GM21360 (cell line): Measurements from ENCODE around the gene RAI1.

Source experiments
- ATAC-seq: cut with Tn5 transposase; IDR thresholded peaks from one replicate; pipeline ENCODE4 v1.9.1; 2021; ENCODE audit warnings: mild to moderate bottlenecking, moderate library complexity; ENCODE audit not compliant: unreplicated experiment

Gene RAI1

DNA sequence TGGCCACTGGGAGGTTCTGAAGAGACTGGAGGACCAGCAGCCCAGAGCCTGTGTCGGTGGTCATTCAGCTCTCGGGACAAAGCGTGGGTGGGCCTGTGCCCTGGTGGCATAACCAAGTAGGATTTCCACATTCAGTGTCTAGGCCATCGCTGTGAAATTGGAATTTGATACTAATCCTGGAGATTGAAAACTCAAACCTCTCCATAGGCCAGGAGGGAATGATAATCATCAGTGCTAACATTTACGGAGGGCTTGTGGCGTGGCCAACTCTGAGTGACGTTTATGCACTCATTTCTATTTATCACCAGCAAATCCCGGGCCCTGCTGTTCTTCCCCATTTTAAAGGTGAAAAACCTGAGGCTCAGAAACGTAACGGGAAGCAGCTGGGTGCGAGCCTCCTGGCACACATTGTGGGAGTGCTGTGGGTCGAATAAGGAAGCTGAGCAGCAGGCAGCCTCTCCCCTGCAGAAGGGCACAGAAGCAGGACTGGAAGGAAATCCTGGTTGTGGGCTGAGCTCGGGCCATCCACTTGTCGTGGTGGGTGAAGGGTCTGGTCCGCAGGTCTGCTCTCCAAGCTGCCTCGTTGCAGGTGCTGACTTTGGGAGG is 33.1 kb downstream of the RAI1 start:
- no peak for ATAC-seq

DNA sequence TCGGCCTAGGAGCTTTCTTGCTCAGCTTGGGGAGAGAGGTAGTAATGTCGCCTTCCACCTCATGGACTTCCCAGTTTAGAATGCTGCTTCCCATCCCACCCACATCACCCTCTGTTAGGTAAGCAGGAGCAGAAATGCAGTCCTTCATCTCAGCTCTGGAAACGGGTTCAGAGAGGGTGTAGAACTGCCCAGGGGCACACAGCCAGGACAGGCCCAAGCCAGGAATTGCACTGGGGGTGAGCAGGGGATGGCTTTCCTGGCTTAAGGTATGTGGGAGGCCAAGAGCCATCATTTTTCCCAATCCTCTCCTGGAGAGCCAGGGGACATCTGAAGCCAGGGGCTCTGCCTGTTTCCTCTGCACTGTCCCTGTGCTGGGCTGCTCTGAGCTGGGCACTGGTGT is 33.6 kb downstream of the RAI1 start:
- ATAC-seq = no peak

DNA sequence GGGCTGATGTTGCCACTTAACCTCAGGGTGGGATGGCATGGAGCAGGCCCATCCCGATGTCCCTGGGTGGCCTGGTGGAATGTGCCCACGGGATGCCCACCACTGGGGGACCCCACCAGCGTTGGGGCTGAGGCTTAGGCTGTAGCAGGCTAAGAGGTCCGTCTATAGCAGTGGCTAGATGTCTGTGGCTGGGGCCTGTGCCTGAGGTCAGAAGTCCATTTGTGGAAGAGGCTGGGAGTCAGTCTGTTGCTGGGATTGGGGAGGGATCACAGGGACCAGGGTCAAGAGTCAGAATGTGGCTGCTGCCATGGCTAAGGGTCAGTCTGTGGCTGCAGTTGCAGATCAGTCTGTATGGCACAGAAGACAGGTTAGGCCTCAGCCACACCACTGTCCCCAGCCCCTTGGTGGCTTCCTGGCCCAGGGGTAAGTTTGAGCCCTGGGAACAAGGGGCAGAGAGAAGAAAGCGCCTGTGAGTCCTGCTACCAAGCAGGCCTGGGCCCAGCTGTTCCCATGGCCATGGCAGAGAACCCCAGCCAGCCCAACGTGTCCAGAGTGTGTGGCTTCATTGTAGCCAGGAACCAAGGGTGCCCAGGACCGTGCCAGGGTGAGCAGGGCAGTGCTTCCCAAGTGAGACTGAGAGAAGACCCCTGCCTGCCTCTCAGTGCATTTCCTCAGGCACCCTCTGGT is 35.7 kb downstream of the RAI1 start:
- ATAC-seq = no peak

DNA sequence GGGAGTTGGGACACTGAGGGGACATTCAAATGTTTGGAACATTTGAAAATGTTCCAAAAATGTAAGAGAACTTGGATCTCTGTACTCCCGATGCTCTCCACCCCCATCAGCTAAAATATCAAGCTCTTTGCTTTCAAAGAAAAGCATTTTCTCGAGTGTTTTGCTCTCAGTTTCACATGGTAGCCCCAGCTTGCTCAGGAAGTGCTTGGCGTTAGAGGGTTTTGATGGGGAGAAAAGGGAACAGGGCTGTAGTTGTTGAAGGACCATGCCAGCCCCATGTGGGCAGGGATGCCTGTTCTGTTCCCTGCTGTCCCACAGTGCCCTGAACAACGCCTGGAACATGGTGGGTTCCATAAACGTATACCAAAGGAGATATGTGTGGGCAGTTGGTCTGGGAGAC is 37.0 kb downstream of the RAI1 start:
- no peak for ATAC-seq

DNA sequence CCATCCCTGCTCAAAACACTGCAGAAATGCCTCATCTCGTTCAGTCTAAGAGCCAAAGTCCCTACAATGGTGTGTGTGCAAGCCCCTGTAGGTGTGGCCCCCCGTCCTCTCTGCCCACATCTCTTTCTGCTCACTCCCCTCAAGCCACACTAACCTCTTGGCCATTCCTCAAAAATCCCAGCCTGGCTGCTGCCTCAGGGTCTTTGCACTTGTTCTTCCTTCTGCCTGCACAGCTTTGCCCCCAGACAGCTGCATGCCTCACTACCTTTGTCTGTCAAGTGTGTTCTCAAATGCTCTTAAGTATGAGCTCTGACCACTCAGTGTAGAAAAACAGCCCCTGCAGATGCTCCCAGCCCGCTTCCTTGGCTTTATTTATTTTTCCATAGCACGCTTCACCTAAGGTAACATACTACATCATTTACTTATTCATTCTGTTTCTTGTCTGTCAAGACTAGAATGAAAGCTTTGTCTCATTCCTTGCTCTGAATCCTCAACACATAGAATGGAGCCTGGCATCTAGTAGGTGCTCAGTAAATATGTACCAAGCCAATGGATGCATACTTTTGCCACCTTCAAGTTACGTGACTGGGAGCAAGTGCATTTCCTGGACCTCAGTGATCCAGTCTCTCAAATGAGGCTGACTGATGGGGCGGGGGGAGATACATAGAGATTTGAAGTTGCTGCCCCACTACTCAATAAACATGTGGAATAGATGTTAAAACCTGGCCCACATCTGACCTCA is 38.1 kb downstream of the RAI1 start:
- ATAC-seq = no peak

DNA sequence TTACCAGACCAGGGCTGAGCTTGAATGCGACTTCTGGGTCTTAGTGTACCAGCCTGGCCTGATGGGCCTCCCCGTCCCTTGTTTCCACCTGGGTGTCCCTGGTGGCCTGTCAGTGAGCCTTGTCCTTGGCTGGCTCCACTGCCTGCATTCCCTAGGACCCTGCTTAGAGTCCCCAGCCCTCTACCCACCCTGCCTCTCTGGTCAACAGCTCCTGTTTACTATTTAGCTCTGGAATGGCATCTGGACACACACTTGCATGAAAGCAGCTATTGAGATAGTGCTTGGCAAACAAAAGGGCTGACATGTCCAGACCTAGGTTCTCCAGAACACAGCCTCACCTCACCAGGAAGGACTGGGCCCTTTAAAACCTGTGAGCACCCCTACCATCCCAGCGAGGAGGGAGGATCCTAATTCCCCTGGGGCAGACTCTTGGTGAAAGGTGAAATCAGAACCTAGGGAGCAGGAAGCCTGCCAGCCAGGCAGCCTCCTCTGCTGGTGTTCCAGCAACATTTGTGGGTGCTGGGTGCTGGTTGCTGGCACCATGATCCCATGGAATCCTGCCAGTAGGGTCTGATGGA is 38.8 kb downstream of the RAI1 start:
- no peak for ATAC-seq

DNA sequence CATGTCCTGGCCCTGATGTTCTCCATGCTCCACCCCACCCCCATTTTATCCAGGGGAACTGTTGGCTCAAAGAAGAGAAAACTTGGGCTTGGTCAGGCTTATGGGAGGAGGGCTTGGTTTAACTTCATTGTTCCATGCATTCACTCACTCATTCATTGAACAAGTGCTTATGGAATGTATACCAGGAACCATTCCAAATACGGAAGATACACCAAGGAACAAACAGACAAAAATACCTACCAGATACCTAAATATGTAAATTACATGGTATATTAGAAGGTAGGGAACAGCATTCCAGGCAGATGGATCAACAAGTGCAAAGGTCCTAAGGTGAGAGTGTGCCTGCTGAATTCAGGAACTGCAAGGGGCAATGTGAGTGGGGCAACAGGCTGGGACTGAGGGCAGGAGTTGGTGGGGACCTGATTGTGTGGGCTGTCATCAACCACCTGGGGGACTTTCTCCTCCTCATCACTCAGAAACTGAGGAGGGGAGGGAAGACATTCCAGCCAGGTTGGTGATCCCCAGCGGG is 39.9 kb downstream of the RAI1 start:
- no peak for ATAC-seq

DNA sequence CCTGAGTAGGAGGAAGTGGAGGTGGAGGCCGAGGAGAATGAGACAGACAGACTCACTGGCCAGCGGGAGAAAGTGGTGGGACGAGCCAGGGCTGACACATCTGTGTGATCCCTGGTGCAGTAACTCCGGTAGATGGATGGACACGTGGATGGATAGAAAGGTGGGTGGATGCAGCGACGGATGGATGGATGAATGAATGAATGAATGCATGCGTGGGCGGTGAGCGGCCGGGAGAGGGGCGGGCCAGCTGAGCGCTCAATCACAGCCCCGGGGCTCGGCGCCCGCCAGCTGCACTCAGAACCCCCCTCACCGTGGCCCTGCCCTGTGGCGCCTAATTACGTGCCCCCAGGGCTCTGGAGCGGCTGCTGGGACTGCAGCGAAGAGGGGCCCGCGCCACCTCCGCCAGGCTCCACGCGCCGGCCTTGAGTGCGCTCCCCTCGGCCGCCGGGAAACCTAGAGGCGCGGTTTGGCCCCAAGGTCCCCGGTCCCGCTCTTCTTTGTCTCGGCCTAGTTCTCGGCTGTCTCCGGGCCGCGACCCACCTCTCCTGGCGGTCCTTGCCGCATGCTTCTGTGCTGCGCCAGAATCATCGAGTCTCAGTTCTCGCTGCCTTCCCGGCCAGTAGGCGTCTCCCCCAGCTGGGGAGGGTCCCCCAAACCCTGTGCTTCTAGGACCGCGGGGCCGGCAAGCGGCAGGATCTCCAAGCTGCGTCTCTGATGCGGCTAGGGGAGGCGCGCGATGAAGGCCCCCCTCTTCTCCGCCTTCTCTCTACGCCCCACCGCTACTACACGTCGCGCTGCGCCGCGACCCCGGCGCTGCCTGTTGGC is 41.0 kb downstream of the RAI1 start:
- ATAC-seq = no peak

DNA sequence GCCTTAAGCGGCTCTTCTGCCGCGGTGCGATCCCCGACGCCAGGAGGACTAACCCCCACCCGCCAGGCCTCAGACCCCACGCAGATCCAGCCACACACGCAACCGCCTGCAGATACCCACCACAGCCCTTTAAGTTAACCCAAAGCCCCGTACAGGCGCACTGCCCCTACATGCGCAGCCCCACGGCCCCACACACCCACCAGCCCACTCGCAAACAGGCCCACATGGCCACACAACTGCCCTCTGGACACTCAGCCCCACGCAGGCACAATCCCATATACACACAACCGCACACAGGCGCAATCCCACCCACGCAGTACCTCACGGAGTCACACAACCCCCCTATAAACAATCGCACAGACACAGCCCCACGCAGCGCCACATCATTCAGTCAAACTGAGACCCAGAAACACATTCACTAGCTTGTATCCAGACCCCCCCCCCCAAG is 41.7 kb downstream of the RAI1 start:
- no peak for ATAC-seq

DNA sequence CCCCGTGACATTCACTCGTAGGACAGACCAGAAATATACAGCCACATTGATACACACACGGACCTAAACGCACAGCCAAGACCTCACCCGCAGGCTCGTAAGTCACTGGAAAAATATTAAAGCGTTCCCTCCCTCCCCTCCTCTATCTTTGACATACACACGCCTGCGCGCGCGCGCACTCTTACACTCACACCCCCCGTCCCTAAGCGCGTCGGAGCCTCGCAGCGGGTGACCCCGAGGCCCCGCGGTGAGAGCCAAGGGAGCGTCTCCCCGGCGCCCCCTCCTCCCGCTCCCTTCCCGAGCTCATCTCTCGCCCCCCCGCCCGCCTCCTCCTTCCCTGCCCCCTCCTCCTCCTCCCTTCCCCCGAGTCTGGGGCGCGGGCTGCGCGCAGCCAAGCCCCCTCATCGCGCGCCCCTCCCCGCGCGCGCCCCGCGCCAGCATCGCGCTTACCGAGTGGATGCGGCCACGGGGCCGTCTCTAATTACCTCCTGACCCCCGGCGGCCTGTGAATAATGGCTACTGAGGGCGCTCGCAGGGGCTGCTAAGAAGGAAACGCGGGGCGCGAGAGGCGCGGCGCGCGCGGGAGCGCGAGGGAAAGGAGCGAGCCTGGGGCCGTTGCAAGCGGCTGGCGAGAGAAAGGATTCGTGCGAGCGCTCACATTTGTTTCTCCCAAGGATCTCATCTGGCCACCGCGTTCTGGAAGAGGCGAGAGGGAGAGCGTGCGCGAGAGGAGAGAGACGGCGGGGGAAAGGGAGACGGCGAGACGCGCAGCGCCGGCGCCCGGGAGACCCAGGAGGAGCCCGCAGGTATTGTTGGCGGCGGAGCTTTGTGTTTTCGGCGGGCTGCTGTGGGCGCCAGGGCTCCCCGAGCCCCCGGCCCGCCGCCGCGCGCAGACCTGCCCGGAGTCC is 42.4 kb downstream of the RAI1 start:
- ATAC-seq = no peak

DNA sequence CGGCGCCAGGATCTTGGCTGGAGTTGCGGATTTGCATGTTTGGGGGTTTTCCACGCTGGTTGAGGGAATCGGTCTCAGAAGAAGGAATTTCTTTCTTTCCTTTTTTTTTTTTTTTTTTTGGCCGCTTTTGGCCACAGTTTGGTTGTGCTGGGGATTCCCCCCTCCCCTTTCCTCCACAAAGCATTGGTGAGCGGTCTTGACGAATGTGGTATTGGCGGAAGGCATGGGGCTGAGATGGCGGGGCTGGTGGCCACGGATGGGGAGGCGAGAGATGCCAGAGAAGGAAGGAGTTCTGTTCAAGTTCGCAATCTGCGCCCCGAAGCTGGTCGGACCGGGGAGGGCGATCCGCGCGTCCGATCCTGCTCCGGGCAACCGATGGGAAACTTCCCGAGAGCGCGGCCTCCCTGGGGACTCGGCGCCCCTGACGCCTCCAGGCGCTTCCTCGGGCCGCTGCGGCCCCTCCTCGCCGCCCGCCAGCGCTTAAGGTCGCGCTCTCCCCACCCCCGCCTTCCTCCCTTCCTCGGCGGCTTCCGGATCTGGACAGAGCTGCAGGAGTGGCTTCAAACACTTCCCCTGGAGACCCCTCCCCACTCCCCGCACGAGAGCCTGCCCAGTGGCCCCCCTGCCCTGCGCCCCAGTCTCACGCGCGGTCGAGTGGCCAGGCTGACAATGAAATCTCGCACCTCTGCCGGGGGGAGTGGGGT is 43.2 kb downstream of the RAI1 start:
- ATAC-seq = no peak

DNA sequence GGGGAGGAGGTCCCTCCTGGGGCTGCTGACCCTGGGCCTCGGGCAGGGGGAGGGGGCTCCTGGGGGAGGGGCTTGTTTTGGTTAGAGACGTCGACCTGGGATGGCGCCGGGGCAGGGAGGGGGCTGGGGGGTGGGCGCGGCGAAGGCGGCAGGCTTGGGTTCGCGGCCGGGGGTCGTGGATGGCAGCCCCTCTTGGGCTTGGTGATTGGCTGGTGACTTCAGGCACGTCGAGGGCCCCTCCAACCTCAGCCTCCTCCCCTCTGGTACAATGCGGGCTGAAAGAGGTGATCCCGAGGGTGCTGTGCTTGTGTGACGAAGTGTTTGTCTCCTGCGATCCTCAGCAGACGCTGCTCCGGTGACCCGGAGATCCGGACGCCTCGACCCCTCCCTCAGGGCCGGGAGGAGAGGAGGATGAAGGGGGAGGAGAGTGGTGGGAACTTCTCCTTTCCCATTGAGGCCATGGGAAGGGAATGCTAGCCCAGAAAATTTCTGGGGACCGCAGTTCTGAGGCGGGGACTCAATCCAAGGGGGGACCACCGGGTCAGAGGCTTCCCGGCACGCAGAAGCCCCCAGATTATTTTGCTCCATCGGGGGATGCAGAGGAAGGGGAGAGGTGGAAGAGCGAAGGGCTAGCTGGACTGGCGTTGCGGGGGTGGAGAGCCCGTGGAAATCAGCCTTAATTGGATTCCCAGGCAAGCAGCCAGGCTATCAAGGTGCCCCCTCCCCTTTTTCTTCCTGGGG is 43.9 kb downstream of the RAI1 start:
- no peak for ATAC-seq

DNA sequence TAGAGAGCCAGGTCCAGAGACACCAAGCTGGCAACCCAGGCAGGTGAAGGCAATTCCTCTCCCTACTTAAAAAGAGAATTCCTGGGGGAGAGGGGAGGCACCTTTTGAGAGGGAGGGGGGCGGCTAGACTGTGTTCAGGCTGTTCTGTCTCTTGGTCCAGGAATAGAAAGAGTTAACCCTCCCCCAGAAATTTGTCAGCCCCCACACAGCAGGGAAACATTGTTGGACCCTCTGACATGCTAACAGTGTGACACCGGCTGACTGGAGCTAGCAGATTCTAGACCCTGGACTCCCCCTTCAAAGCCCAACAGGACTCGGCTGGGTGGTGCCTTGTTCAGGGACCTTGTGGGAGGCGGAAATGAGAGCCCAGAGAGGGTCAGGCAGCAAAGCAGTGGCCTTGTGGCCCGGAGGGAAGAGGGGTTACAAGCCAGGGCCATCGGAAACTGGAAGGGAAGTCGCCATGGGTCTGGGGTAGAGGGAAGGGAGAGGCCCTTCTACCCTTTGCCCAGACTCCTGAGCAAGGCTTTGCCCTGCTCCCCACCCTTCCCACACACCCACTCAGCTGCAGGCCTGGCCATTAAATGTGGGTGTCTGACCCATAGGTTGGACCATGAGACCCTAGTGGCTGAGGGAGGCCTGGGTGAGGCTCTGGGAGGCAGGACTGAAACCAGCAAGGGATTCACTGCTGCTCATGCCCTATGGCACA is 44.6 kb downstream of the RAI1 start:
- ATAC-seq = no peak

DNA sequence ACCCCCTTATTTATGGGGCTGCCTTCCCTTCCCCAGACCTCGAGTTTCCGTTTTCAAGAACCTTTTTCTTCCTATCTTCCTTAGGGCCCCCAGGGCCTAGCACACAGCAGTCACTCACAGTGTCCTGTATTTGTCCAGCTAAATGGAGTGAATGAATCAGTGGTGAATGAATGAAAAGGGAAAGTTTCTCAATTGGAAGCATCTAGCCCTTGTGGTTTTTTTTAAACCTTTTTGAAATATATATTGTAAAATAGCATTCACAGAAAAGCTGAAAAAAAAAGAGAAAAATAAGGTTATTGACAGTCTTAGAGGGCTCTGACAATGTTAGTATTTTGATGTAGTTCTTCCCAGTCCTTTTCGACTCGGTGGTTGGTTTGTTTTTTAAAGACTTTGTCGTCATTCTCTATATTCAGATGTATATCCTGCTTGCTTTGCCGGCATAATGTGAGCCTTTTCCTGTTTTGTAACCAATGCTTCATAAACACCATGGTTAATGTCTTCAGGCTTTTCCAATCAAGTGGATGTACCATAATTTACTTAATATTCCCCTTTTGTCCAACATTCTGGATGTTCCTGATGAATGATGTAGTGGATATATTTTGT is 45.3 kb downstream of the RAI1 start:
- ATAC-seq = no peak

DNA sequence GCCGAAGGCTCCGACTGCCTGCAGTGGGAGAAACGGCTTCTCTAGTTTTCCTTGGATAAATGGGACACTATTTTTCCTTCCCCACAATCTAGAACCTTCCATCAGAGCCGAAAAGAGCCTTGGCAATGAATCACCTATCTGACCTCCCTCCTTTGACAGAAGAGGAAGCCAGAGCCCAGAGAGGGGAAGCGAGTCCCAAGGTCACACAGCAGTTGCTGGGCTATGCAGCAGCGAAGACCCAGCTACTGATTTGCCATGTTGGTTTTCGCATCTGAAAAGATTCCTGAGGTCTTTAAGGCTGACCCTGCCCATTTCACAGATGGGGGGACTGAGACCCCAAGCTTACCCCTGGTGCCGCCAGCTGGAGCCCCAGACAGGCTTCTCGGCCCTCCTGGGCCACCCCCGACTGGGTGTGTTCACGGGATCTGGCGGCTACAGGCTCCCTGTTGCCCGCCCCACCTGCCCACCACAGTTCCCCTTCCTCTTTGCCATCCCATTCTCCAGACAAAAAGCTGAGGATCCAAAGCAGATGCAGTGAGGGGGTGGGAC is 45.9 kb downstream of the RAI1 start:
- ATAC-seq = no peak

DNA sequence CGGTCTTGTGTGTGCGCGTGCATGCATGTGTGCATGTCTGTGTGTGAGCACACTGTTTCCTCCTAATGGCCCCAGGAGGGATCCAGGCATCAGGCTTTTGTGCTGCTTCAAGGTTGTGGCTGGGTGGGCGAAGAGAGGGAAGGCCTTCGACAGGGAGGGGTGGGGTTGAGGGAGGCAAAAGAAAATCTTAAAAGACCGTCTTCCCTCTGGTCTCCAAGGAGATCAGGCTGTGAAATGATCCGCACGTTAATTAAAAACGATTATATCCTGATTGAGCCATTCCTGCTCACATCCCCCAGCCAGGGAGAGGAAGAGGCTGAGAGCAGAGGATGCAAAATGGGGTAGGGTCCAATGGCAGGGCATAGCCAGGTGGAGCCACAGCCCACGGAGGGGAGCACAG is 46.9 kb downstream of the RAI1 start:
- ATAC-seq = no peak
